Mesendoderm (in vitro differentiated cells): ENCODE data around the gene KCNJ4. TPM values are rescaled to one million over a fixed set of nuclear protein-coding genes. Genes with fewer than 3 reads are reported as not detected.

ENCODE experiments used
- DNase-seq: peaks from one replicate; pipeline ENCODE4 v3.0.0; 2013
- H2AK5ac ChIP-seq: 2 replicates; pipeline ENCODE4 v1.6.1; 2013; ENCODE audit warnings: low read length, inconsistent platforms
- H2BK120ac ChIP-seq: 2 replicates; pipeline ENCODE4 v1.6.1; 2013; ENCODE audit warnings: low read depth, mild to moderate bottlenecking, low read length, moderate library complexity, mixed read lengths
- H2BK15ac ChIP-seq: replicated peaks from 2 replicates; pipeline ENCODE4 v1.6.1; 2013; ENCODE audit warnings: low read depth, mild to moderate bottlenecking, moderate library complexity
- H2BK5ac ChIP-seq: 2 replicates; pipeline ENCODE4 v1.6.1; 2013; ENCODE audit warnings: low read length, inconsistent platforms
- H3K18ac ChIP-seq: 2 replicates; pipeline ENCODE4 v1.6.1; 2013; ENCODE audit warnings: mild to moderate bottlenecking, low read length, mixed read lengths
- H3K23ac ChIP-seq: one replicate; pipeline ENCODE4 v1.6.1; 2013; ENCODE audit warnings: low read length
- H3K27ac ChIP-seq: 2 replicates; pipeline ENCODE4 v1.5.1; 2013; ENCODE audit warnings: low read depth, mild to moderate bottlenecking, inconsistent platforms, low read length, moderate library complexity
- H3K27me3 ChIP-seq: 2 replicates; pipeline ENCODE4 v1.6.1; 2013; ENCODE audit warnings: low read length, control low read depth, mild to moderate bottlenecking, inconsistent platforms; ENCODE audit not compliant: insufficient read depth, poor library complexity
- H3K36me3 ChIP-seq: 2 replicates; pipeline ENCODE4 v1.6.1; 2013; ENCODE audit warnings: low read length, inconsistent platforms; ENCODE audit not compliant: control insufficient read depth, insufficient read depth
- H3K4ac ChIP-seq: one replicate; pipeline ENCODE4 v1.6.1; 2013; ENCODE audit warnings: low read depth, mild to moderate bottlenecking, low read length, moderate library complexity
- H3K4me1 ChIP-seq: 2 replicates; pipeline ENCODE4 v1.6.1; 2013; ENCODE audit warnings: low read depth, low read length, inconsistent platforms; ENCODE audit not compliant: control insufficient read depth
- H3K4me2 ChIP-seq: 2 replicates; pipeline ENCODE4 v1.6.1; 2013; ENCODE audit warnings: low read length
- H3K4me3 ChIP-seq: 2 replicates; pipeline ENCODE4 v1.5.1; 2013; ENCODE audit warnings: mild to moderate bottlenecking, low read length
- H3K56ac ChIP-seq: one replicate; pipeline ENCODE4 v1.6.1; 2013; ENCODE audit warnings: low read length
- H3K79me1 ChIP-seq: 2 replicates; pipeline ENCODE4 v1.6.1; 2013; ENCODE audit warnings: low read length, inconsistent platforms
- H3K79me2 ChIP-seq: 2 replicates; pipeline ENCODE4 v1.6.1; 2013; ENCODE audit warnings: mild to moderate bottlenecking, low read length; ENCODE audit not compliant: control insufficient read depth, insufficient read depth
- H3K9ac ChIP-seq: 2 replicates; pipeline ENCODE4 v1.6.1; 2013; ENCODE audit warnings: low read length, inconsistent platforms
- H4K5ac ChIP-seq: one replicate; pipeline ENCODE4 v1.6.1; 2013; ENCODE audit warnings: low read length
- H4K8ac ChIP-seq: one replicate; pipeline ENCODE4 v1.6.1; 2013; ENCODE audit warnings: low read depth, mild to moderate bottlenecking, control low read depth, low read length, moderate library complexity
- whole genome bisulfite sequencing: extraction: QIAGEN DNeasy Blood & Tissue Kit; methylation state at CpG from one replicate; pipeline ENCODE4 v1.1.7; 2013; ENCODE audit warnings: low lambda C conversion rate, missing lambda C conversion rate; ENCODE audit not compliant: insufficient coverage; ENCODE audit errors: extremely low coverage; 5-methylcytosine and 5-hydroxymethylcytosine counted together
- polyA plus RNA-seq, 2 experiments: library from polyadenylated mRNA; stranded (reverse); fragments of 200-250 nt; gene quantifications; one replicate each; pipeline ENCODE4 v1.2.3, GENCODE V29; 2013

The KCNJ4 gene
- polyA plus RNA-seq (2013, experiment 1 of 2), result 0.14 TPM
- 0.14 TPM for polyA plus RNA-seq (2013, experiment 2 of 2)

- H3K79me2 ChIP-seq, result no peaks in the 10 kb centered on the region
- peak within 1 kb of the TSS; percentile 22 for H3K4me3 ChIP-seq
- H2BK5ac ChIP-seq, result no peak within 1 kb of the TSS
- WGBS, result no CpG with 5 or more reads among the region's 76 CpGs
- H3K27me3 ChIP-seq, result peaks cover 15% of the 10 kb centered on the region
- H3K18ac ChIP-seq, result peak within 1 kb of the TSS; percentile 34
- H2AK5ac ChIP-seq, result no peak within 1 kb of the TSS
- no peaks in the 10 kb centered on the region for H3K36me3 ChIP-seq
- no peak for DNase-seq
- H3K79me1 ChIP-seq, result no peaks in the 10 kb centered on the region
- peak within 1 kb of the TSS; percentile 81 for H3K56ac ChIP-seq
- H4K8ac ChIP-seq, result no peak within 1 kb of the TSS
- H3K4me1 ChIP-seq, result no peaks in the 10 kb centered on the region
- peak within 1 kb of the TSS; percentile 20 for H2BK15ac ChIP-seq
- H3K9ac ChIP-seq, result peak within 1 kb of the TSS; percentile 62
- H2BK120ac ChIP-seq, result no peak within 1 kb of the TSS
- H3K23ac ChIP-seq, result peak within 1 kb of the TSS; percentile 48
- no peak within 1 kb of the TSS for H4K5ac ChIP-seq
- peak within 1 kb of the TSS; percentile 54 for H3K4me2 ChIP-seq
- peak within 1 kb of the TSS; percentile 21 for H3K4ac ChIP-seq
- no peak within 1 kb of the TSS for H3K27ac ChIP-seq
Observed at GRCh38 chr22:38455076-38455529, at the start of gene KCNJ4. Gene KCNJ4 (minus strand): TSS chr22:38455199. CDS start chr22:38428132, 27,067 bp downstream.

- H3K27ac ChIP-seq, result no peak overlapping the region
- H3K79me2 ChIP-seq, result peaks cover 58% of the 10 kb centered on the region
Observed at GRCh38 chr22:38503021-38503420, 48.0 kb upstream of the KCNJ4 start.

GRCh38 chr22:38501797-38502672 is 47.0 kb upstream of the KCNJ4 start:
- Histone ChIP-seq H2BK120ac (no peak overlapping the region), H3K27ac (no peak overlapping the region), H3K36me3 (peaks cover 15% of the 10 kb centered on the region)

More at GRCh38 chr22:38503021-38503420, 48.0 kb upstream of the KCNJ4 start:
- H3K79me1 ChIP-seq, result peaks cover 3% of the 10 kb centered on the region
- no peak for DNase-seq
- no peak overlapping the region for H2AK5ac ChIP-seq
- no peak overlapping the region for H3K4ac ChIP-seq
- no peak overlapping the region for H3K18ac ChIP-seq
- peaks cover 3% of the 10 kb centered on the region for H3K4me1 ChIP-seq
- H3K56ac ChIP-seq, result no peak overlapping the region
- H4K5ac ChIP-seq, result no peak overlapping the region
- no peaks in the 10 kb centered on the region for H3K27me3 ChIP-seq
- H3K36me3 ChIP-seq, result peaks cover 10% of the 10 kb centered on the region
- H2BK15ac ChIP-seq, result no peak overlapping the region
- no CpG with 5 or more reads among the region's 4 CpGs for WGBS
- H3K4me3 ChIP-seq, result no peak overlapping the region
- H4K8ac ChIP-seq, result no peak overlapping the region
- no peak overlapping the region for H2BK5ac ChIP-seq
- no peak overlapping the region for H2BK120ac ChIP-seq
- H3K9ac ChIP-seq, result peak overlapping the region; percentile 30
- no peak overlapping the region for H3K23ac ChIP-seq
- H3K4me2 ChIP-seq, result peak overlapping the region; percentile 7

GRCh38 chr22:38497869-38498268 is 42.9 kb upstream of the KCNJ4 start:
- Histone ChIP-seq H3K4me2 (no peak overlapping the region), H3K4me1 (no peaks in the 10 kb centered on the region), H3K36me3 (peaks cover 35% of the 10 kb centered on the region), H4K8ac (no peak overlapping the region), H2BK15ac (no peak overlapping the region), H3K23ac (no peak overlapping the region), H2BK120ac (no peak overlapping the region), H3K9ac (no peak overlapping the region), H3K4me3 (no peak overlapping the region), H3K27ac (no peak overlapping the region), H3K4ac (no peak overlapping the region), H3K79me2 (peaks cover 27% of the 10 kb centered on the region), H3K79me1 (peaks cover 16% of the 10 kb centered on the region), H3K27me3 (no peaks in the 10 kb centered on the region), H3K18ac (no peak overlapping the region), H2AK5ac (no peak overlapping the region), H2BK5ac (no peak overlapping the region), H4K5ac (no peak overlapping the region), H3K56ac (no peak overlapping the region)
- DNase-seq, result no peak
- WGBS, result no CpG with 5 or more reads among the region's 3 CpGs

More at GRCh38 chr22:38501797-38502672, 47.0 kb upstream of the KCNJ4 start:
- peaks cover 58% of the 10 kb centered on the region for H3K79me2 ChIP-seq
- no peak overlapping the region for H3K9ac ChIP-seq
- no peak overlapping the region for H3K4ac ChIP-seq
- H2BK15ac ChIP-seq, result no peak overlapping the region
- H3K23ac ChIP-seq, result no peak overlapping the region
- WGBS, result no CpG with 5 or more reads among the region's 10 CpGs
- H4K8ac ChIP-seq, result no peak overlapping the region
- H3K18ac ChIP-seq, result no peak overlapping the region
- H3K4me3 ChIP-seq, result no peak overlapping the region
- H3K27me3 ChIP-seq, result no peaks in the 10 kb centered on the region
- H3K4me1 ChIP-seq, result peaks cover 3% of the 10 kb centered on the region
- H3K79me1 ChIP-seq, result peaks cover 6% of the 10 kb centered on the region
- H3K56ac ChIP-seq, result no peak overlapping the region
- no peak overlapping the region for H3K4me2 ChIP-seq
- no peak overlapping the region for H2AK5ac ChIP-seq
- DNase-seq, result no peak
- no peak overlapping the region for H2BK5ac ChIP-seq
- H4K5ac ChIP-seq, result no peak overlapping the region

- H3K4ac ChIP-seq, result no peak overlapping the region
- H3K4me3 ChIP-seq, result no peak overlapping the region
- no peak overlapping the region for H2BK120ac ChIP-seq
- no peaks in the 10 kb centered on the region for H3K4me1 ChIP-seq
- peaks cover 40% of the 10 kb centered on the region for H3K36me3 ChIP-seq
- H3K9ac ChIP-seq, result no peak overlapping the region
- no peak overlapping the region for H4K5ac ChIP-seq
- DNase-seq, result peak; percentile 51
- H2AK5ac ChIP-seq, result no peak overlapping the region
- no peak overlapping the region for H3K18ac ChIP-seq
- no peak overlapping the region for H3K4me2 ChIP-seq
- no peak overlapping the region for H2BK5ac ChIP-seq
- no CpG with 5 or more reads among the region's 12 CpGs for WGBS
- no peak overlapping the region for H3K23ac ChIP-seq
- peaks cover 7% of the 10 kb centered on the region for H3K79me2 ChIP-seq
- H3K27me3 ChIP-seq, result no peaks in the 10 kb centered on the region
- H3K79me1 ChIP-seq, result peaks cover 14% of the 10 kb centered on the region
- H4K8ac ChIP-seq, result no peak overlapping the region
- H3K56ac ChIP-seq, result no peak overlapping the region
- no peak overlapping the region for H3K27ac ChIP-seq
- H2BK15ac ChIP-seq, result no peak overlapping the region
Observed at GRCh38 chr22:38494939-38495338, 39.9 kb upstream of the KCNJ4 start.
